Activated B cell treated with CpG ODN at 0.5 μM for 24 hours (primary cell): ENCODE results near the gene TTYH1. TPM values are rescaled to one million over a fixed set of nuclear protein-coding genes. Genes with fewer than 3 reads are reported as not detected.
A peak's percentile ranks its signal among the peaks of the same experiment; 100 is the strongest.

Source experiments
- ATAC-seq: fragments of 200-7000 bp; cut with Tn5 transposase; one replicate; pipeline ENCODE4 v1.10.0; 2021; ENCODE audit warnings: low read depth, mild to moderate bottlenecking, moderate library complexity
- CTCF ChIA-PET: fragments of 350-600 bp; sonication (Branson Sonifier 250); formaldehyde crosslinking; loops from one replicate; lab custom pipeline; 2021; ENCODE audit warnings: antibody characterized with exemption; lab: Charles Lee
- POLR2A ChIA-PET: fragments of 350-600 bp; sonication (Branson Sonifier 250); formaldehyde crosslinking; loops from one replicate; lab custom pipeline; 2021; ENCODE audit warnings: antibody characterized with exemption; lab: Charles Lee
- DNase-seq: peaks from one replicate; pipeline ENCODE4 v3.0.0; 2022
- H3K27ac Mint-ChIP-seq: one replicate; pipeline ENCODE4 v1.8.0; 2020; ENCODE audit warnings: mixed read lengths
- H3K27me3 Mint-ChIP-seq: one replicate; pipeline ENCODE4 v1.8.0; 2021; ENCODE audit warnings: mixed read lengths
- H3K36me3 Mint-ChIP-seq: one replicate; pipeline ENCODE4 v1.8.0; 2021; ENCODE audit warnings: low read depth, mixed read lengths
- H3K4me1 Mint-ChIP-seq: one replicate; pipeline ENCODE4 v1.8.0; 2021; ENCODE audit warnings: mixed read lengths
- H3K4me3 Mint-ChIP-seq: one replicate; pipeline ENCODE4 v1.8.0; 2020; ENCODE audit warnings: mild to moderate bottlenecking, mixed read lengths
- H3K9me3 Mint-ChIP-seq: one replicate; pipeline ENCODE4 v1.8.0; 2020; ENCODE audit warnings: mixed read lengths
- intact Hi-C: fragments of 100-400 bp; cut with micrococcal nuclease; formaldehyde crosslinking; loops from one replicate; pipeline ENCODE4 v1.15.1; 2024
- total RNA-seq: library from RNA; stranded (reverse); gene quantifications from 2 replicates; pipeline ENCODE4 v1.2.3, GENCODE V29; 2022
- TF ChIP-seq, protein P1 (sequence below): fragments of 200-600 bp; IDR thresholded peaks from one replicate; pipeline ENCODE4 v1.8.0; 2022; ENCODE audit warnings: antibody characterized with exemption, mild to moderate bottlenecking

Gene TTYH1
- total RNA-seq, 1 donor from 2014 or later = not detected

DNA sequence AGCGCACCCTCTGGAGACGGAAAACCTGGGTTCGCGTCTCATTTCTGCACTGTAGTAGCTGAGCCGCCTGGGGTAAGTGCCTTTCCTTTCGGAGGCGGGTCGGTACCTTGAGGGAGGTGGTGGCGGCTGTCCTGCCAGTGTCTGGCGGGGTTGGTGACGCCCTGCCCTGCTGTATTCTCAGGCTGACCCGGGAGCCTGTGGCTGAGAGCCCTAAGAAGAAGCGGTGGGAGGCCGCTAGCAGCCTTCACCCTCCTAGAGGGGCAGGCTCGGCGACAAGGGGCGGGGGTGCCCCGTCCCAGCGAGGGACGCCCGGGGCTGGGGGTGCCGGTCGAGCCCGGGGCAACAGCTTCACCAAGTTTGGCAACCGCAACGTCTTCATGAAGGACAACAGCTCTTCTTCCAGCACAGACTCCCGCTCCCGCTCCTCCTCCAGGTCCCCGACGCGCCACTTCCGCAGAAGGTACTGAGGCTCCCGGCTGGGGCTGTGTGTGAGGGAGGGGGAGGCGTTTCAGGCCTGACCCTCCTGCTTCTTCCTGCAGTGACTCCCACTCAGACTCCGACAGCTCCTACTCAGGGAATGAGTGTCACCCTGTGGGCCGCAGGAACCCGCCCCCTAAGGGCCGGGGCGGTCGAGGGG is 40.6 kb downstream of the TTYH1 start:
- peaks cover 92% of the 10 kb centered on the region for H3K36me3 Mint-ChIP-seq
- H3K4me3 Mint-ChIP-seq = no peak overlapping the region
- ChIA-PET CTCF (no interaction called here), POLR2A (no interaction called here)
- H3K27me3 Mint-ChIP-seq = no peaks in the 10 kb centered on the region
- TF ChIP-seq, protein P1, sequence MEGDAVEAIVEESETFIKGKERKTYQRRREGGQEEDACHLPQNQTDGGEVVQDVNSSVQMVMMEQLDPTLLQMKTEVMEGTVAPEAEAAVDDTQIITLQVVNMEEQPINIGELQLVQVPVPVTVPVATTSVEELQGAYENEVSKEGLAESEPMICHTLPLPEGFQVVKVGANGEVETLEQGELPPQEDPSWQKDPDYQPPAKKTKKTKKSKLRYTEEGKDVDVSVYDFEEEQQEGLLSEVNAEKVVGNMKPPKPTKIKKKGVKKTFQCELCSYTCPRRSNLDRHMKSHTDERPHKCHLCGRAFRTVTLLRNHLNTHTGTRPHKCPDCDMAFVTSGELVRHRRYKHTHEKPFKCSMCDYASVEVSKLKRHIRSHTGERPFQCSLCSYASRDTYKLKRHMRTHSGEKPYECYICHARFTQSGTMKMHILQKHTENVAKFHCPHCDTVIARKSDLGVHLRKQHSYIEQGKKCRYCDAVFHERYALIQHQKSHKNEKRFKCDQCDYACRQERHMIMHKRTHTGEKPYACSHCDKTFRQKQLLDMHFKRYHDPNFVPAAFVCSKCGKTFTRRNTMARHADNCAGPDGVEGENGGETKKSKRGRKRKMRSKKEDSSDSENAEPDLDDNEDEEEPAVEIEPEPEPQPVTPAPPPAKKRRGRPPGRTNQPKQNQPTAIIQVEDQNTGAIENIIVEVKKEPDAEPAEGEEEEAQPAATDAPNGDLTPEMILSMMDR = no peak
- peaks cover 27% of the 10 kb centered on the region for H3K4me1 Mint-ChIP-seq
- intact Hi-C loops = no loop called here
- ATAC-seq (no peak), DNase-seq (no peak)
- H3K9me3 Mint-ChIP-seq = no peaks in the 10 kb centered on the region
- H3K27ac Mint-ChIP-seq = no peak overlapping the region

DNA sequence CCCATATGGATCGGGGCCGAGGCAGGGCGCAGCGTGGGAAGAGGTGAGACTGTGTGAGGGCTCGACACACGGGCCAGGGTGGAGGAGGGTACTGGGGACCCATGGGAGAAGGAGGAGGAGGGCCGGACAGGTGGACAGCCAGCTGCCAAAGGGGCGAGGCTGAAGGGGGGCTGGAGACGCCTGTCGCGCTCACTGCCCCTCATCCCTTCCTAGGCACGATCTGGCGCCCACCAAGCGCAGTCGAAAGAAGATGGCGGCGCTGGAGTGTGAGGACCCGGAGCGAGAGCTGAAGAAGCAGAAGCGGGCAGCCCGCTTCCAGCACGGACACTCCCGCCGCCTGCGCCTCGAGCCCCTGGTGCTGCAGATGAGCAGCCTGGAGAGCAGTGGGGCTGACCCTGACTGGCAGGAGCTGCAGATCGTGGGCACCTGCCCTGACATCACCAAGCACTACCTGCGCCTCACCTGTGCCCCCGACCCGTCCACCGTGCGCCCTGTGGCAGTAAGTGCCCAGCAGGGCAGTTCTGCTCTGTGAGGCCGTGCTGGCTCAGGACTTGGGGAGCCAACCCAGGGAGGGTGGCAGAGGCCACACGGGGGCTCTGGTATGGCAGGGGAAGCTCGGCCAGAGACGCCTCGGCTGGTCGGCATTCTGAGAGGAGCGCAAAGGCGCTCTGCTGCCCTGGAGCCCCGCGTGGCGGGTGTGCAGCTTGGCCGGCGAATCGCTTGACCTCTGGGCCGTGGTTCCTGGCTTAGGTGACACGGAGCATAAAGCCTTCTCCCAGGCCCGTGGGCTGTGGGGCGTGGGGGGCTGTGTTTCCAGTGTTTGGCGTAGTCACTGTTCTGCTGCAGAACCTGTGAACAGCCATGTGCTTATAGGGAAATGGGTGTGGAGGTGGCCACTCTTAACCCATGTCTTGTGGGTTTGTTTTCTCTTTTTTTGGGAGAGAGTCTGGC is 41.4 kb downstream of the TTYH1 start:
- DNase-seq (no peak), ATAC-seq (no peak)
- H3K27ac Mint-ChIP-seq = no peak overlapping the region
- no peaks in the 10 kb centered on the region for H3K9me3 Mint-ChIP-seq
- no peak overlapping the region for H3K4me3 Mint-ChIP-seq
- no peaks in the 10 kb centered on the region for H3K27me3 Mint-ChIP-seq
- peaks cover 92% of the 10 kb centered on the region for H3K36me3 Mint-ChIP-seq
- ChIA-PET CTCF (no interaction called here), POLR2A (no interaction called here)
- H3K4me1 Mint-ChIP-seq = peaks cover 21% of the 10 kb centered on the region
- intact Hi-C loops = no loop called here
- TF ChIP-seq, protein P1 = no peak

DNA sequence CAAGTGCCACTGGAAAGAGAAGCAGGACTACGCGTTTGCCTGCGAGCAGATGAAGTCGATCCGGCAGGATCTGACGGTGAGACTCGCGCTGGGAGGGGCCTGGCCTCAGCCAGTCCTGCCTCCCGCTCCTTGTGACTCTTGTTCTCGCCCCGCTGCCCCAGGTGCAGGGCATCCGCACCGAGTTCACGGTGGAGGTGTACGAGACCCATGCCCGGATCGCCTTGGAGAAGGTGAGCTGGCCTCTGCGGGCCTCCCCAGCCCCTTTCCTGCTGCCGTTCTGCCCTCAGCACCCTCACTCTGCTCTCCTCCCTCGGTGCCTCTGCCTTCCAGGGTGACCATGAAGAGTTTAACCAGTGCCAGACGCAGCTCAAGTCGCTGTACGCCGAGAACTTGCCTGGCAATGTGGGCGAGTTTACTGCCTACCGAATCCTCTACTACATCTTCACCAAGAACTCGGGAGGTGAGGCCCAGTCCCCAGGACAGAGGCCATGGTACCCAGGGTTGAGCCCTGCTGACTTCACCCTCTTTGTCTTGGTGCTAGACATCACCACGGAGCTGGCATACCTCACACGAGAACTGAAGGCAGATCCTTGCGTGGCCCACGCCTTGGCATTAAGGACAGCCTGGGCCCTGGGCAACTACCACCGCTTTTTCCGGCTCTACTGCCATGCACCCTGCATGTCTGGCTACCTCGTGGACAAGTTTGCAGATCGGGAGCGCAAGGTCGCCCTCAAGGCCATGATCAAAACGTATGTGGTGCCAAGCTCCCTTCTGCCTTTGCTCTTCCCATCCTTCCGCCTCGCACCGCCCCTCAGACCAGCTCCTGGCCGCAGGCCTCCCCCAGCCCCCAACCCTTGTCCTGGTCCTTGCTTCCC is 42.7 kb downstream of the TTYH1 start:
- peak overlapping the region; percentile 12 for H3K27ac Mint-ChIP-seq
- ChIA-PET POLR2A (interaction anchor here (0.8 kb wide), 1 partner anchor 9 kb away, joined by 4 read pairs; the partner anchor contains the start of gene LENG8), CTCF (no interaction called here)
- intact Hi-C loops = no loop called here
- H3K36me3 Mint-ChIP-seq = peaks cover 85% of the 10 kb centered on the region
- no peak for ATAC-seq
- no peak for DNase-seq
- peaks cover 20% of the 10 kb centered on the region for H3K4me1 Mint-ChIP-seq
- no peaks in the 10 kb centered on the region for H3K9me3 Mint-ChIP-seq
- H3K27me3 Mint-ChIP-seq = no peaks in the 10 kb centered on the region
- TF ChIP-seq, protein P1 = no peak
- no peak overlapping the region for H3K4me3 Mint-ChIP-seq

DNA sequence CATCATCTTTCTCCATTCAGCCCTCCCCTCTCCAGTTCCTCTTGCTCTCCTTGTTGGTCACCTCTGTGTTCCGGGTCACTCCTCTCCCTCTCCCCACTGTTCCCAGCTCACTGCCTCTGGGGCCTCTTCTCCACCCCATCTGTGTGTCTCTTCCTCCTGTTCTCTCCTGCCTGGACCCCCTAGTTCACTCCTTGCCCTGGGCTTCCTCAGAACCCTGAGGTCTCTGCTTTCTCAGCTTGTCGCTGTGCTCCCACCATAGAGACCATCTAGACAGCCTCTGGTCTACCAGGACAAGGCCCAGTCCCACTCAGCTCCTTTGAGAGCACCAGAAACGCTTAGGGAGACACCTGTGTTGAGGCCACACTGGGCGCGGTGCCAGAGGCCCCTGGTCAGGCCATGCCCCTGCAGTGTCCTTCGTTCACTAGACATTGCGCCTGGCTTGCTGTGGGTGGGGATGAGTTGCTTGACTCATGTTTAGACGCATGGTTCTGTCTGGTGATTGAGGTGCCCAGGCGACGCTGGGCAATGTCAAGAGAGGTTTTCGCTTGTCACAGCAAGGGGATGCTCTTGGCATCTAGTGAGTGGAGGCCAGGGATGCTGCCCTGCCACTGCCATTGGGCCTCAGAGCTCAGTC is 43.5 kb downstream of the TTYH1 start:
- no peaks in the 10 kb centered on the region for H3K9me3 Mint-ChIP-seq
- H3K27ac Mint-ChIP-seq = peak overlapping the region; percentile 12
- DNase-seq (no peak), ATAC-seq (no peak)
- peaks cover 80% of the 10 kb centered on the region for H3K36me3 Mint-ChIP-seq
- H3K4me3 Mint-ChIP-seq = no peak overlapping the region
- no peaks in the 10 kb centered on the region for H3K27me3 Mint-ChIP-seq
- ChIA-PET CTCF (no interaction called here), POLR2A (interaction anchor here (0.7 to 1.7 kb wide), 3 partner anchors 10 to 277 kb away, joined by 4 to 10 read pairs (median 5); partner anchors contain the start of gene LENG8)
- TF ChIP-seq, protein P1 = no peak
- intact Hi-C loops = no loop called here
- peaks cover 20% of the 10 kb centered on the region for H3K4me1 Mint-ChIP-seq
